HT-29 (cell line): Measurements from ENCODE around the gene RAD51B. TPM values are rescaled to one million over a fixed set of nuclear protein-coding genes. Genes with fewer than 3 reads are reported as not detected.
"Not testable (repeated sequence)": the region's sequence is repeated elsewhere in the genome, so short reads cannot be mapped to it uniquely, and the experiment has no call there.

Source experiments
- DNase-seq: peaks from one replicate; pipeline ENCODE4 v3.0.0-alpha.2; 2015; ENCODE audit warnings: low spot score
- total RNA-seq: library from RNA; depleted of rRNA; stranded (reverse); fragments of >200 nt; shearing (Covaris generic); gene quantifications from 2 replicates; pipeline ENCODE4 v1.2.3, GENCODE V29; 2014

RAD51B gene
- total RNA-seq, 1 experiment from 2014 or later = 5.9 TPM

GRCh38 chr14:67943947-67944346 is 124.4 kb downstream of the RAD51B start:
- DNase-seq = peak; percentile 87

- no peak for DNase-seq
Measured at GRCh38 chr14:67944605-67945004, 125.0 kb downstream of the RAD51B start.

- DNase-seq = no peak
Measured at GRCh38 chr14:67949771-67950170, 130.2 kb downstream of the RAD51B start.

- DNase-seq = no peak
Measured at GRCh38 chr14:67950386-67950785, 130.8 kb downstream of the RAD51B start.

- no peak for DNase-seq
Measured at GRCh38 chr14:67951529-67952135, 132.1 kb downstream of the RAD51B start.

- DNase-seq = no peak
Measured at GRCh38 chr14:67952381-67952780, 132.8 kb downstream of the RAD51B start.

GRCh38 chr14:67952786-67953185 is 133.2 kb downstream of the RAD51B start:
- no peak for DNase-seq

GRCh38 chr14:67955261-67955660 is 135.7 kb downstream of the RAD51B start:
- no peak for DNase-seq

- no peak for DNase-seq
Measured at GRCh38 chr14:67957946-67958345, 138.4 kb downstream of the RAD51B start.

GRCh38 chr14:67961676-67962075 is 142.1 kb downstream of the RAD51B start:
- DNase-seq = no peak

- no peak for DNase-seq
Measured at GRCh38 chr14:67962215-67962644, 142.7 kb downstream of the RAD51B start.

- DNase-seq = no peak
Measured at GRCh38 chr14:67963545-67963944, 144.0 kb downstream of the RAD51B start.

GRCh38 chr14:67963960-67964812 is 144.6 kb downstream of the RAD51B start:
- peak; percentile 37 for DNase-seq

GRCh38 chr14:67965696-67966095 is 146.1 kb downstream of the RAD51B start:
- DNase-seq = no peak

GRCh38 chr14:67967206-67967605 is 147.6 kb downstream of the RAD51B start:
- no peak for DNase-seq

GRCh38 chr14:67967970-67968369 is 148.4 kb downstream of the RAD51B start:
- DNase-seq = not testable (repeated sequence)

GRCh38 chr14:67970923-67971322 is 151.3 kb downstream of the RAD51B start:
- DNase-seq = no peak

- DNase-seq = no peak
Measured at GRCh38 chr14:67971627-67972625, 152.3 kb downstream of the RAD51B start.

- DNase-seq = no peak
Measured at GRCh38 chr14:67973436-67973835, 153.9 kb downstream of the RAD51B start.

- no peak for DNase-seq
Measured at GRCh38 chr14:67975470-67975869, 155.9 kb downstream of the RAD51B start.

- no peak for DNase-seq
Measured at GRCh38 chr14:67977434-67978034, 158.0 kb downstream of the RAD51B start.
